GM06990 (cell line): ENCODE measurements around the gene TRPM2.

Source experiments
- DNase-seq: peaks from one replicate; pipeline ENCODE4 v3.0.0-alpha.2; 2011; ENCODE audit not compliant: insufficient read length; ENCODE audit errors: extremely low read depth
- H3K27me3 ChIP-seq: replicated peaks from 2 replicates; pipeline ENCODE4 v1.6.0; 2011; ENCODE audit warnings: low read length; ENCODE audit not compliant: control insufficient read depth, insufficient read depth
- H3K36me3 ChIP-seq: 2 replicates; pipeline ENCODE4 v1.5.1; 2011; ENCODE audit warnings: low read length; ENCODE audit not compliant: control insufficient read depth, insufficient read depth
- H3K4me3 ChIP-seq: replicated peaks from 2 replicates; pipeline ENCODE4 v1.5.1; 2011; ENCODE audit warnings: low read depth, mild to moderate bottlenecking, control low read depth, low read length
- TF ChIP-seq, protein P1 (sequence below): IDR thresholded peaks from 2 replicates; pipeline ENCODE4 v1.5.1; 2011; ENCODE audit warnings: low read length, control low read depth, mild to moderate bottlenecking, inconsistent platforms; ENCODE audit not compliant: insufficient read depth, poor library complexity, severe bottlenecking

Gene TRPM2

DNA sequence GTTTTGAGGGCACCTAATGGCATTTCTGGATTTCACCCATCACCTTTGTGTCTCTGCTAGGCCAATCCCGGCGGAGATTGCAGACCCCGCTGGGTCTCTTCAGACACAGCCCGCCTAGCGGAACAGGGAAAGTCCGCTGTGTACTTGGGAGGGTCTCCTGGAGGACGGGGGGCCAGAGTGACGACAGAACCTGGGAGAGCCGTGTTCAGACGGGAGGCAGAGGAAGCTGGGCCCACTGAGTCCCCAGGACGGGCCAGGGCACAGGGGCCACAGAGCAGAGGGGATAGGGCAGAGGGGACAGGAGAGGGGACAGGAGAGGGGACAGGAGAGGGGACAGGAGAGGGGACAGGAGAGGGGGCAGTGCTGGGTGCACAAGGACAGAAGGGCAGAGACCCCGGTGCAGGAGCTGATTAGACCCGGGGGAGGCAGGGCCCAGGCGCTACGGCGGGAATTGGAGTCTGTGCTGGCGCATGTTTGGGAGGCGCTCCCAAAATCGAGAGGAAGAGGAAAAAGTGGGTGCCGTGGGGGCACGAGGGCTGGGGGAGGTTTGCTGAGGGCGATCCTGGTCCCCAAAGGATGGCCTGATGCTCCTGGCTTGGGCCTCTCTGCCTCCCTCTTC lies 12.7 kb downstream of the TRPM2 start:
- H3K27me3 ChIP-seq, result no peaks in the 10 kb centered on the region
- H3K4me3 ChIP-seq, result no peak overlapping the region
- DNase-seq, result no peak
- H3K36me3 ChIP-seq, result no peaks in the 10 kb centered on the region
- TF ChIP-seq, protein P1, sequence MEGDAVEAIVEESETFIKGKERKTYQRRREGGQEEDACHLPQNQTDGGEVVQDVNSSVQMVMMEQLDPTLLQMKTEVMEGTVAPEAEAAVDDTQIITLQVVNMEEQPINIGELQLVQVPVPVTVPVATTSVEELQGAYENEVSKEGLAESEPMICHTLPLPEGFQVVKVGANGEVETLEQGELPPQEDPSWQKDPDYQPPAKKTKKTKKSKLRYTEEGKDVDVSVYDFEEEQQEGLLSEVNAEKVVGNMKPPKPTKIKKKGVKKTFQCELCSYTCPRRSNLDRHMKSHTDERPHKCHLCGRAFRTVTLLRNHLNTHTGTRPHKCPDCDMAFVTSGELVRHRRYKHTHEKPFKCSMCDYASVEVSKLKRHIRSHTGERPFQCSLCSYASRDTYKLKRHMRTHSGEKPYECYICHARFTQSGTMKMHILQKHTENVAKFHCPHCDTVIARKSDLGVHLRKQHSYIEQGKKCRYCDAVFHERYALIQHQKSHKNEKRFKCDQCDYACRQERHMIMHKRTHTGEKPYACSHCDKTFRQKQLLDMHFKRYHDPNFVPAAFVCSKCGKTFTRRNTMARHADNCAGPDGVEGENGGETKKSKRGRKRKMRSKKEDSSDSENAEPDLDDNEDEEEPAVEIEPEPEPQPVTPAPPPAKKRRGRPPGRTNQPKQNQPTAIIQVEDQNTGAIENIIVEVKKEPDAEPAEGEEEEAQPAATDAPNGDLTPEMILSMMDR, result no peak

DNA sequence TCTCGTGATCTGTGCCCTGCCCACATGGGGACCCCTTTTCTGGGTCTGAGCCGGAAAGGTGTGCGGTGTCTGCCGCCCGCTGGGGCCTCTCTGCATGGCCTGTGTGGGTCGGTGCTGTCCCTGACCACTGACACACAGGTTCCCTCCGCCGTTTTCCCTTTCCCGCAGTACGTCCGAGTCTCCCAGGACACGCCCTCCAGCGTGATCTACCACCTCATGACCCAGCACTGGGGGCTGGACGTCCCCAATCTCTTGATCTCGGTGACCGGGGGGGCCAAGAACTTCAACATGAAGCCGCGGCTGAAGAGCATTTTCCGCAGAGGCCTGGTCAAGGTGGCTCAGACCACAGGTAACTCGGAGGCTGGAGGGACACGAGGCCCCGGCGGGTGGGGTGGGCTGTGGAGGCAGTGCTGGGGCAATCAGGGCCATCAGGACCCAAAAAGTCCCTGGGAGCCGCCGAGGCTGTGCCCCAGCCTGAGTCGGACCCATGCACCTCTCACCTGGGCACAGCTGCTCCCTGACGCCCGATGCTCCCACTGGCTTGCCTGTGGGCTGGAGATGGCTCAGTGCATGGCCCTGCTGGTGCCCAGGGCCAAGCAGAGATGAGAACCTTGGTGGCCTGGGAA lies 13.3 kb downstream of the TRPM2 start:
- H3K4me3 ChIP-seq, result no peak overlapping the region
- H3K27me3 ChIP-seq, result no peaks in the 10 kb centered on the region
- TF ChIP-seq, protein P1, result no peak
- no peaks in the 10 kb centered on the region for H3K36me3 ChIP-seq
- DNase-seq, result no peak

DNA sequence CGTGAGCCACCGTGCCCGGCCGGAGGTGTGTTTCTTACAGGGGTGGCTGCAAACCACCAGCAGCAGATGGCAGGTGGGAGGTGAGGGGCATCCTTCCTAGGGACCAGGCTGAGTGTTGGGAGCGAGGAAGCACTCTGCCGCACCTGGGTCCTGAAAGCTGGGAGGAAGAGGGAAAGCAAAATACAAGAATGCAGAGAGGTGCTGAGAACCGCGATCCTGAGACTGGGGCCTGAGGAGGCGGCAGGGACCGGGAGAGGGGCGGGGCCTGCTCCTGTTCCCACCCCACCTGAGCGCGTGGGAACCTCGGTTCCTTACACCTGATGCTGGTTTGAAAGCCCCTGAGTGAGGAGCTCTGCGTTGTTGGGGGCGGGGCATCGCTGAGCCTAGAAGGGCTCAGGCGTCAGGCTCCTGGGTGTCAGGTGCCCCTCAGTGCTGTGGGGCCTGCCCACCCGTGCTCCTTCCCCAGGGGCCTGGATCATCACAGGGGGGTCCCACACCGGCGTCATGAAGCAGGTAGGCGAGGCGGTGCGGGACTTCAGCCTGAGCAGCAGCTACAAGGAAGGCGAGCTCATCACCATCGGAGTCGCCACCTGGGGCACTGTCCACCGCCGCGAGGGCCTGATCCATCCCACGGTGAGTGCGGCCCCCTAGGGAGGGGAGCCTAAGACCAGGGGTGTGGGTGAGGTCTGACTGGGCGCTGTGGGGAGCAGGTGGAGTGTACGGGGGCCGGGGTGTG lies 15.5 kb downstream of the TRPM2 start:
- Histone ChIP-seq H3K36me3 (no peaks in the 10 kb centered on the region), H3K4me3 (no peak overlapping the region), H3K27me3 (no peaks in the 10 kb centered on the region)
- DNase-seq, result no peak
- TF ChIP-seq, protein P1, result no peak

DNA sequence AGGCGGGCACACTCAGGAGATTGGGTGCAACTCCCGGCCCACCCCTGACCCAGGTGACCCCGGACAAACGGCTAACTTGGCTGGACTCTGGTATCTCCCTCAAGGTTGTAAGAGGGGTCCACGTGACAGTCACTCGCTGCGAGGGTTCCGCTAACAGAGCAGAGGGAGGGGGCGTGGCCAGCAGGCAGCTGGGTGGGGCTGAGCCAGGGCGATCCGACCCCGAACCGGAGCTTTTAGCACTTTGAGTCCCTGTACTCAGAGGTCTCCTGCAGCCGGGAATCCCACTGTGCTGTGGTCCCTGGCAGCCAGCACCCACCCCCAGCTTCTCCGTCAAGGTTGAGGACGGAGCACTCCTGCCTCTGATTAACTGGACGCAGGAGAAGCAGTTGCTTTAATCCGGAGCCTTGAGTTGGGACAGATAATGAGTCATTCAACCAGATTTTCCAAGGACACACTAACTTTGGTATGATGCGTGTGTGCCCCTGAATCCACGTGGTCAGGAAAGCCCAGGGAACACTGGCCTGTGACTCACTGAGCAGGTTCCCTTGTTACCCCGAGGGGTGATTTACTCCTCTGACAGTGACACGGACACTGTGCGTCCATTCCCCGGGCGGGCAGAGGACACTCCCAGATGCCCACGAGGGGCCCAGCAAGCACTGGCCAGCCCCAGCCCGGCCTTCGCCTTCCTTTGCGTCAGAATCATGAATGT lies 16.8 kb downstream of the TRPM2 start:
- Histone ChIP-seq H3K4me3 (no peak overlapping the region), H3K27me3 (no peaks in the 10 kb centered on the region), H3K36me3 (no peaks in the 10 kb centered on the region)
- TF ChIP-seq, protein P1, result no peak
- DNase-seq, result no peak

DNA sequence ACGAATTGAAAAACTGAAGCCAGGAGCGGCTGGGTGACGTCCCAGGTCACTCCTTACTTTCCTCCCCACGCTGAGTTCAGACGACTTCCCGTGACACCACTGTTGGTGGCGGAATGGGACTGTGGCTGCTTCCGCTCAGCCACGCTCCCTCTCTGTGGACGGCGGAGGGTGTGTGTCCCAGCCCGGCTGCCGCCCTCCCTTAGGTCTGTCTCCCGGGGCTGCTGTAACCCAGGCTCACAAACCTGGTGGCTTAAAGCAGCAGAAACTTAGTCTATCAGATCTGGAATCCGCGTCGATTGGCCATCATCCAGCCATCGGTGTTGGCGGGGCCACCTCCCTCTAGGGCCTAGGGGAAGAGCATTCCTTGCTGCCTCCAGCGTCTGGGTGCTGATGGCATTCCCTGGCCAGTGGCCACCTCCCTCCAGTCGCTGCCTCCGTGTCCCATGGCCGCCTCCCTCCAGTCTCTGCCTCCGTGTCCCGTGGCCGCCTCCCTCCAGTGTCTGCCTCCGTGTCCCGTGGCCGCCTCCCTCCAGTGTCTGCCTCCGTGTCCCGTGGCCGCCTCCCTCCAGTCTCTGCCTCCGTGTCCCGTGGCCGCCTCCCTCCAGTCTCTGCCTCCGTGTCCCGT lies 17.5 kb downstream of the TRPM2 start:
- DNase-seq, result no peak
- H3K27me3 ChIP-seq, result no peaks in the 10 kb centered on the region
- no peak overlapping the region for H3K4me3 ChIP-seq
- H3K36me3 ChIP-seq, result no peaks in the 10 kb centered on the region
- TF ChIP-seq, protein P1, result no peak
